HEK293 (cell line): ENCODE results near the gene RNF215.

Experiments used
- KLF10 ChIP-seq: fragments of 450-650 bp; IDR thresholded peaks from 2 replicates; pipeline ENCODE4 v1.5.1; 2018; ENCODE audit warnings: missing biosample characterization, mild to moderate bottlenecking, missing genetic modification characterization
- PRDM1 ChIP-seq: fragments of 450-650 bp; formaldehyde crosslinking; IDR thresholded peaks from 2 replicates; pipeline ENCODE4; 2016; ENCODE audit warnings: missing biosample characterization, missing genetic modification characterization
- SP2 ChIP-seq: fragments of 450-650 bp; formaldehyde crosslinking; IDR thresholded peaks from 2 replicates; pipeline ENCODE4 v1.5.1; 2016; ENCODE audit warnings: missing biosample characterization, missing genetic modification characterization
- TCF7L2 ChIP-seq: IDR thresholded peaks from 2 replicates; pipeline ENCODE4 v1.6.1; 2011; ENCODE audit warnings: low read depth, mild to moderate bottlenecking, inconsistent platforms, low read length, moderate library complexity, borderline replicate concordance
- YY1 ChIP-seq: fragments of 450-650 bp; formaldehyde crosslinking; IDR thresholded peaks from 2 replicates; pipeline ENCODE4 v1.5.1; 2018; ENCODE audit warnings: missing biosample characterization, missing genetic modification characterization
- ZNF132 ChIP-seq: fragments of 450-650 bp; formaldehyde crosslinking; IDR thresholded peaks from 2 replicates; pipeline ENCODE4 v1.5.1; 2017; ENCODE audit warnings: missing biosample characterization, missing genetic modification characterization, borderline replicate concordance
- ZNF184 ChIP-seq: fragments of 450-650 bp; IDR thresholded peaks from 2 replicates; pipeline ENCODE4 v1.5.1; 2018; ENCODE audit warnings: missing biosample characterization, mild to moderate bottlenecking, missing genetic modification characterization
- ZNF544 ChIP-seq: fragments of 450-650 bp; formaldehyde crosslinking; IDR thresholded peaks from 2 replicates; pipeline ENCODE4 v1.5.0; 2017; ENCODE audit warnings: missing biosample characterization, missing genetic modification characterization
- ZNF555 ChIP-seq: fragments of 450-650 bp; formaldehyde crosslinking; conservative IDR thresholded peaks from 2 replicates; pipeline ENCODE4 v1.5.1; 2017; ENCODE audit warnings: missing biosample characterization, mild to moderate bottlenecking, missing genetic modification characterization, inconsistent platforms
- ZNF792 ChIP-seq: fragments of 450-650 bp; formaldehyde crosslinking; IDR thresholded peaks from 2 replicates; pipeline ENCODE4 v1.5.1; 2016; ENCODE audit warnings: missing biosample characterization, missing genetic modification characterization
- TF ChIP-seq, protein P1 (sequence below): fragments of 450-650 bp; formaldehyde crosslinking; IDR thresholded peaks from 2 replicates; pipeline ENCODE4 v1.5.1; 2016; ENCODE audit warnings: missing biosample characterization, missing genetic modification characterization, low read depth
- TF ChIP-seq, protein P2 (sequence below): fragments of 450-650 bp; formaldehyde crosslinking; IDR thresholded peaks from 2 replicates; pipeline ENCODE4 v1.5.1; 2016; ENCODE audit warnings: missing biosample characterization, missing genetic modification characterization

DNA sequence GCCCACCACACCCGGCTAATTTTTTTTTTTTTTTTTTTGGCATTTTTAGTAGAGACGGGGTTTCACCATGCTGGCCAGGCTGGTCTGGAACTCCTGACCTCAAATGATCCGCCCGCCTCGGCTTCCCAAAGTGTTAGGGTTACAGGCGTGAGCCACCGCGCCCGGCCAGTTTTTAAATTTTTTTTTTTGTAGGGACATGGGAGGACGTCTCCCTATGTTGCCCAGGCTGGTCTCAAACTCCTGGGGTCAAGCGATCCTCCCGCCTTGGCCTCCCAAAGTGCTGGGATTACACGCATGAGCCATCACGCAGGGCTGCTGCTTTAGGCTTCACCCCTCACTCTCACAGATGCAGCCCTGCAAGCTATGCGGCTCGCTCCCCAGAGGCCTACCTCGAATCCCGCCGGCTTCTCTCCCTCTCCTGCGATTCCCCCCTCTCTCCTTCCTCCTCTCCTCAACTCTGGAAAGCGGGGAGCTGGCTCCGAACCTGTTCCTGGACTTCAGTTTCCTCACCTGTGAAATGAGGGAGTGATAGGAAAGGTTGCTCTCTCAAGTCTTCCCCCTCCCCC, 29.5 kb downstream of the RNF215 start:
- no peak for TF ChIP-seq YY1
- no peak for TF ChIP-seq ZNF555 (tag by site-specific recombination)
- no peak for TF ChIP-seq KLF10
- no peak for TF ChIP-seq ZNF792 (tag by site-specific recombination)
- TF ChIP-seq, protein P1, sequence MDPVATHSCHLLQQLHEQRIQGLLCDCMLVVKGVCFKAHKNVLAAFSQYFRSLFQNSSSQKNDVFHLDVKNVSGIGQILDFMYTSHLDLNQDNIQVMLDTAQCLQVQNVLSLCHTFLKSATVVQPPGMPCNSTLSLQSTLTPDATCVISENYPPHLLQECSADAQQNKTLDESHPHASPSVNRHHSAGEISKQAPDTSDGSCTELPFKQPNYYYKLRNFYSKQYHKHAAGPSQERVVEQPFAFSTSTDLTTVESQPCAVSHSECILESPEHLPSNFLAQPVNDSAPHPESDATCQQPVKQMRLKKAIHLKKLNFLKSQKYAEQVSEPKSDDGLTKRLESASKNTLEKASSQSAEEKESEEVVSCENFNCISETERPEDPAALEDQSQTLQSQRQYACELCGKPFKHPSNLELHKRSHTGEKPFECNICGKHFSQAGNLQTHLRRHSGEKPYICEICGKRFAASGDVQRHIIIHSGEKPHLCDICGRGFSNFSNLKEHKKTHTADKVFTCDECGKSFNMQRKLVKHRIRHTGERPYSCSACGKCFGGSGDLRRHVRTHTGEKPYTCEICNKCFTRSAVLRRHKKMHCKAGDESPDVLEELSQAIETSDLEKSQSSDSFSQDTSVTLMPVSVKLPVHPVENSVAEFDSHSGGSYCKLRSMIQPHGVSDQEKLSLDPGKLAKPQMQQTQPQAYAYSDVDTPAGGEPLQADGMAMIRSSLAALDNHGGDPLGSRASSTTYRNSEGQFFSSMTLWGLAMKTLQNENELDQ (tag by site-specific recombination): no peak
- TF ChIP-seq, protein P2, sequence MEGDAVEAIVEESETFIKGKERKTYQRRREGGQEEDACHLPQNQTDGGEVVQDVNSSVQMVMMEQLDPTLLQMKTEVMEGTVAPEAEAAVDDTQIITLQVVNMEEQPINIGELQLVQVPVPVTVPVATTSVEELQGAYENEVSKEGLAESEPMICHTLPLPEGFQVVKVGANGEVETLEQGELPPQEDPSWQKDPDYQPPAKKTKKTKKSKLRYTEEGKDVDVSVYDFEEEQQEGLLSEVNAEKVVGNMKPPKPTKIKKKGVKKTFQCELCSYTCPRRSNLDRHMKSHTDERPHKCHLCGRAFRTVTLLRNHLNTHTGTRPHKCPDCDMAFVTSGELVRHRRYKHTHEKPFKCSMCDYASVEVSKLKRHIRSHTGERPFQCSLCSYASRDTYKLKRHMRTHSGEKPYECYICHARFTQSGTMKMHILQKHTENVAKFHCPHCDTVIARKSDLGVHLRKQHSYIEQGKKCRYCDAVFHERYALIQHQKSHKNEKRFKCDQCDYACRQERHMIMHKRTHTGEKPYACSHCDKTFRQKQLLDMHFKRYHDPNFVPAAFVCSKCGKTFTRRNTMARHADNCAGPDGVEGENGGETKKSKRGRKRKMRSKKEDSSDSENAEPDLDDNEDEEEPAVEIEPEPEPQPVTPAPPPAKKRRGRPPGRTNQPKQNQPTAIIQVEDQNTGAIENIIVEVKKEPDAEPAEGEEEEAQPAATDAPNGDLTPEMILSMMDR: no peak
- no peak for TF ChIP-seq PRDM1 (tag by site-specific recombination)
- TF ChIP-seq ZNF132 (tag by site-specific recombination): no peak
- TF ChIP-seq ZNF544 (tag by site-specific recombination): no peak
- no peak for TF ChIP-seq SP2
- TF ChIP-seq TCF7L2: no peak
- TF ChIP-seq ZNF184: no peak
